Memory B cell (primary cell): Measurements from ENCODE around the gene COBLL1.
"Not testable (repeated sequence)": the region's sequence is repeated elsewhere in the genome, so short reads cannot be mapped to it uniquely, and the experiment has no call there.

Source experiments
- ATAC-seq: fragments of 150-1000 bp; cut with Tn5 transposase; 2 replicates; pipeline ENCODE4 v1.10.0; 2021; ENCODE audit warnings: low read depth, mild to moderate bottlenecking, moderate library complexity
- DNase-seq, 2 donors: peaks; one replicate each; pipeline ENCODE4 v3.0.0; 2022; ENCODE audit warnings: low spot score in 2 of 2
- H3K27ac Mint-ChIP-seq: one replicate; pipeline ENCODE4 v1.8.0; 2022; ENCODE audit warnings: mild to moderate bottlenecking, moderate library complexity, mixed read lengths
- H3K27me3 Mint-ChIP-seq: one replicate; pipeline ENCODE4 v1.8.0; 2022; ENCODE audit warnings: mixed read lengths
- H3K36me3 Mint-ChIP-seq: one replicate; pipeline ENCODE4 v1.8.0; 2022; ENCODE audit warnings: mild to moderate bottlenecking, mixed read lengths
- H3K4me1 Mint-ChIP-seq: one replicate; pipeline ENCODE4 v1.8.0; 2022; ENCODE audit warnings: mixed read lengths
- H3K4me3 Mint-ChIP-seq: one replicate; pipeline ENCODE4 v1.8.0; 2022; ENCODE audit warnings: mild to moderate bottlenecking, moderate library complexity, mixed read lengths
- H3K9me3 Mint-ChIP-seq: one replicate; pipeline ENCODE4 v1.8.0; 2022; ENCODE audit warnings: mixed read lengths

COBLL1 gene

GRCh38 chr2:164735309-164735919 is 106.2 kb downstream of the COBLL1 start:
- peaks cover 36% of the 10 kb centered on the region for H3K4me1 Mint-ChIP-seq
- DNase-seq (no peak), ATAC-seq (no peak)
- H3K9me3 Mint-ChIP-seq = no peaks in the 10 kb centered on the region
- H3K27ac Mint-ChIP-seq = peak overlapping the region; percentile 12
- H3K36me3 Mint-ChIP-seq = peaks cover 12% of the 10 kb centered on the region
- no peak overlapping the region for H3K4me3 Mint-ChIP-seq
- no peaks in the 10 kb centered on the region for H3K27me3 Mint-ChIP-seq

DNA sequence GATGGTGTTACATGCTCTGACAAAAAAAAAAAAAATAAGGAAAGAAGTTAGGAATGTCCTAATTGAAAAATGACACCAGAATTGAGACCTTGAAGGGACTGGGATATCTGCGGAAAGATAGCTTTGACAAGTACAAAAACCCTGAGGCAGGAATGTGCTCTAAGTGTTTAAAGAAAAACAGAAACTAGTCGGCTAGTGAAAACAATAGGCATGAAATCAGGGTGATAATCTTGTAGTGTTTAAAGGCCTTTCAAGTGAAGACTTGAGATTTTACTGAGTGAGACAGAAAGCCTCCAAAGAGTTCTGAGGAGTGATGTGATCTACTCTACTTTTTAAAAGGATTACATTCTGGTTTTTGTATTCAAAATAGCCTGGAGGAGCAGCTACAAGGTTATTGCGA is 107.4 kb downstream of the COBLL1 start:
- Mint-ChIP-seq H3K27me3 (no peaks in the 10 kb centered on the region), H3K4me3 (no peak overlapping the region), H3K36me3 (peaks cover 9% of the 10 kb centered on the region), H3K9me3 (no peaks in the 10 kb centered on the region), H3K27ac (peak overlapping the region; percentile 12), H3K4me1 (peaks cover 29% of the 10 kb centered on the region)
- ATAC-seq (no peak), DNase-seq (no peak)

GRCh38 chr2:164725542-164725941 is 116.1 kb downstream of the COBLL1 start:
- H3K36me3 Mint-ChIP-seq = peaks cover 20% of the 10 kb centered on the region
- peak overlapping the region; percentile 31 for H3K27ac Mint-ChIP-seq
- H3K4me1 Mint-ChIP-seq = peaks cover 5% of the 10 kb centered on the region
- no peaks in the 10 kb centered on the region for H3K9me3 Mint-ChIP-seq
- no peak overlapping the region for H3K4me3 Mint-ChIP-seq
- DNase-seq (no peak), ATAC-seq (no peak)
- H3K27me3 Mint-ChIP-seq = no peaks in the 10 kb centered on the region

DNA sequence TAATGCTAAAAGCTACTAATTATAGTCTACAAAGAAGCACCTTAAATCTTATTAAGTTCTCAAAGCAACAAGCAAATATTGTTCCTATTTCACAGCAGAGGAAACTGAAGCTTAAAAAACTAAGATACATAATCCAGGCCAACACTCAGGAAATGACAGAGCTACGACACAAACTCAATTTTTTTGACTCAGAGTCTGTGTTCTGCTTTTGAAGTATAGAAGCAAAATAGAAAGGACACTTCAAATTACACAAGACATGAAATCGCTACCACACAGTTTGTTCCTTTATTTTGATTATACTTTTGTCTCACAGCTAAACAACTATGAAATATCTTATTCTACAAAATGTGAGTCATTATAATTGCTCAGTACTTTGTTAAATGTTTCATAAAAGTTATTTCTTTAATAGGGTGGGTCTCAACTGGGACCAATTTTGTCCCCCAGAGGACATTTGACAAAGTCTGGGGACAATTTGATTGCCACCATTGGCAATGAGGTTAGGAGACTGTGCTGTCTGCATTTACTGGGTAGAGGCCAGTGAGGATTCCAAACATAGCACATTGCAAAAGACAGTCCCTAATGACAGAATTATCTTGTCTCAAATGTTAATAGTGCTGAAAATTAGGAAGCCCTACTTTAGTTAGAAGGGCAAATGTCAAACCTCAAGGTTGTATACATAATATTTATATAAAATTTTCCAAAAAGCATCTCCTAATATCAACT is 118.8 kb downstream of the COBLL1 start:
- Mint-ChIP-seq H3K27me3 (no peaks in the 10 kb centered on the region), H3K4me3 (no peak overlapping the region)

GRCh38 chr2:164721430-164721829 is 120.2 kb downstream of the COBLL1 start:
- H3K27ac Mint-ChIP-seq = no peak overlapping the region
- DNase-seq (no peak), ATAC-seq (no peak)
- no peaks in the 10 kb centered on the region for H3K27me3 Mint-ChIP-seq
- no peaks in the 10 kb centered on the region for H3K4me1 Mint-ChIP-seq
- H3K9me3 Mint-ChIP-seq = no peaks in the 10 kb centered on the region
- peaks cover 30% of the 10 kb centered on the region for H3K36me3 Mint-ChIP-seq
- H3K4me3 Mint-ChIP-seq = no peak overlapping the region

More for the DNA sequence above, 118.8 kb downstream of the COBLL1 start:
- ATAC-seq (no peak), DNase-seq (no peak)
- Mint-ChIP-seq H3K27ac (no peak overlapping the region), H3K4me1 (no peaks in the 10 kb centered on the region), H3K9me3 (no peaks in the 10 kb centered on the region), H3K36me3 (peaks cover 31% of the 10 kb centered on the region)

- no peak overlapping the region for H3K4me3 Mint-ChIP-seq
- H3K36me3 Mint-ChIP-seq = peaks cover 32% of the 10 kb centered on the region
- no peaks in the 10 kb centered on the region for H3K9me3 Mint-ChIP-seq
- H3K27me3 Mint-ChIP-seq = no peaks in the 10 kb centered on the region
- ATAC-seq (no peak), DNase-seq (no peak)
- H3K27ac Mint-ChIP-seq = peak overlapping the region; percentile 52
- H3K4me1 Mint-ChIP-seq = no peaks in the 10 kb centered on the region
Observed at GRCh38 chr2:164719996-164720941, 121.4 kb downstream of the COBLL1 start.

GRCh38 chr2:164717000-164717803 is 124.4 kb downstream of the COBLL1 start:
- Mint-ChIP-seq H3K9me3 (no peaks in the 10 kb centered on the region), H3K4me3 (no peak overlapping the region), H3K27ac (no peak overlapping the region), H3K36me3 (peaks cover 39% of the 10 kb centered on the region), H3K27me3 (no peaks in the 10 kb centered on the region), H3K4me1 (no peaks in the 10 kb centered on the region)
- ATAC-seq = no peak
- DNase-seq = no peak

DNA sequence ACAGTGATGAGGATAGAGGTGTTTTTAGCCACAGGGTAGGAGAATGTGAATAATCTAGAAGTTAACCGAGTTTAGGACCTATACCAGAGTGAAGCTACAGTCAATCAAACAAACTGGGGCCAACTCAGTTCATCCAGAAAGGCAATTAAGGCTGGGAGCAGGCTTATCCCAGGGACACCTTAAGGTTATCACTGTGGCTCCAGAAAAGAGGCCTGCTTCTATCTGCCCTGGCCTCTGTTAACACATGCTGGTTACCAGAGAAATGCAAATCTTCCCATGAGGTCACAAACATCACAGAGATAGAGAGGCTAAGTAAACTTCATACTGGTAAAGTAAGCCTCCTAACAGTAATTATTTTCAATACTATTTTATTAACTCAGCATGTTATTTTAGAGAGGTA is 127.2 kb downstream of the COBLL1 start:
- no peak for ATAC-seq
- H3K27me3 Mint-ChIP-seq = no peaks in the 10 kb centered on the region
- H3K27ac Mint-ChIP-seq = no peak overlapping the region
- H3K4me1 Mint-ChIP-seq = no peaks in the 10 kb centered on the region
- no peak overlapping the region for H3K4me3 Mint-ChIP-seq
- no peaks in the 10 kb centered on the region for H3K9me3 Mint-ChIP-seq
- H3K36me3 Mint-ChIP-seq = peaks cover 22% of the 10 kb centered on the region
- DNase-seq = no peak

GRCh38 chr2:164711766-164712138 is 129.9 kb downstream of the COBLL1 start:
- no peaks in the 10 kb centered on the region for H3K9me3 Mint-ChIP-seq
- H3K27ac Mint-ChIP-seq = no peak overlapping the region
- H3K36me3 Mint-ChIP-seq = peaks cover 16% of the 10 kb centered on the region
- H3K27me3 Mint-ChIP-seq = no peaks in the 10 kb centered on the region
- no peak overlapping the region for H3K4me3 Mint-ChIP-seq
- ATAC-seq (no peak), DNase-seq (no peak)
- no peaks in the 10 kb centered on the region for H3K4me1 Mint-ChIP-seq

DNA sequence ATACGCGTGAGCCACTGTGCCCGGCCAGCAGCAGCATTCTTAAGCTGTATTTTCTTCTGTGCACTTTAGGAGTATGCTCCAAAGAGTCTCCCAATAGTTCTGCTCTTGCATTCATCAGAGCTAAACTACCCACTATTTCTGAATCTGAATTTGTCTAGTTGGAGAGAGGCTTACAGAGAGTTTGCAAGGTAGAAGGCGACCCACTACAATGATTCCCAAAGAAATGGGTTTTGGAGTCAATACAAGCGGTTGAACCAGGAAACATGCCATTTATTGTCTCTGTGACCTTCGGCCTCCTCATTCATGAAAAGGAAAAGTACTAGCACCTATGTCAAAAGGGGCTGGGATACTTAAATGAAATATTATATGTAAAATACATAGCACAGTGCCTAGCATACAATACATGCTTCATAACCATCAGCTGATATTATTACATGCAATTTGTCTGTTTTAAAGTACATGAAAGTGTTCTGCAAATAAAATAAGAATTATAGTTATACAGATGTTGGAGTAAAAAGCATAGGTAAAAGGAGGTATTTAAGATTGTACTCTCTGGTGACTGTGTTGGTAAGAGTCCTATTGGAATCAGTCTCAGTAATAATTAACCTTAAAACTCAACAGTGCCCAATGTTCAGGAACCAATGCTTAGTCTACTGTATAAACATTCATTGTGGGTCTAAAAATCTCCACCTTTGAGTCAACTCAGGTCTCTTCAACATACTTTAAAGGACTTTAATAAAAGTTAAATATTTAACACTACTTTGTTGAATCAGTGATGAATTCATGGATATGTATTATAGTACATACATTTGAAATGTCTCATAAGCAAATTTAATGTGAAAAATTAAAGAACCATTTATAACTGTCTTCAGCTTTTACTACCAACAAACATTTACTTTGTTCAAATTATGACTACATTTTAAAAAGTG is 130.5 kb downstream of the COBLL1 start:
- ATAC-seq (no peak), DNase-seq (no peak)
- H3K4me3 Mint-ChIP-seq = no peak overlapping the region
- peaks cover 21% of the 10 kb centered on the region for H3K36me3 Mint-ChIP-seq
- H3K27me3 Mint-ChIP-seq = no peaks in the 10 kb centered on the region
- H3K9me3 Mint-ChIP-seq = no peaks in the 10 kb centered on the region
- H3K4me1 Mint-ChIP-seq = no peaks in the 10 kb centered on the region
- H3K27ac Mint-ChIP-seq = no peak overlapping the region

DNA sequence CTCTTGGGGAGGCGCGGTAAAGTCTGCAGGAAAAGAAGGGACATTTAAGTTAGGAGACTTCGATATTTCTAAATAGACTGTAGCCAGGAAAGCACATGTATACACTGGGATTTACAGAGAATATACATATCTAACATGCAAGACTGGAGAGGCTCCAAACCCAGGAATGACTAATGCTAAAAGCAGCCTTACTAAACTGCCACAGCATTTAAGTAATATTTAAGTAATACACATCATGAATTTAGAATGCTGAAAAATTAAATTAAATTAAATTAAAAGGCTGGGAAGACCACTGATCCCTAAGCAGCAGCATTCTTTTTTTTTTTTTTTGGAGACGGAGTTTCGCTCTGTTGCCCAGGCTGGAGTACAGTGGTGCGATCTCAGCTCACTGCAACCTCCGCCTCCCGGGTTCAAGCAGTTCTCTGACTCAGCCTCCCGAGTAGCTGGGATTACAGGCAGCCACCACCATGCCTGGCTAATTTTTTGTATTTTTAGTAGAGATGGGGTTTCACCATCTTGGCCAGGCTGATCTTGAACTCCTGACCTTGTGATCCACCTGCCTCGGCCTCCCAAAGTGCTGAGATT is 131.3 kb downstream of the COBLL1 start:
- H3K4me3 Mint-ChIP-seq, H3K27me3 Mint-ChIP-seq, DNase-seq, ATAC-seq, H3K4me1 Mint-ChIP-seq, H3K27ac Mint-ChIP-seq, H3K9me3 Mint-ChIP-seq: not testable (repeated sequence)
- H3K36me3 Mint-ChIP-seq = peaks cover 19% of the 10 kb centered on the region

- Mint-ChIP-seq H3K27ac (no peak overlapping the region), H3K4me3 (no peak overlapping the region), H3K9me3 (no peaks in the 10 kb centered on the region), H3K27me3 (no peaks in the 10 kb centered on the region), H3K4me1 (no peaks in the 10 kb centered on the region), H3K36me3 (peaks cover 21% of the 10 kb centered on the region)
- DNase-seq (no peak), ATAC-seq (no peak)
Observed at GRCh38 chr2:164706522-164706921, 135.1 kb downstream of the COBLL1 start.
